ENCODE measurements around the gene PCDH17.

PCDH17 gene

DNA sequence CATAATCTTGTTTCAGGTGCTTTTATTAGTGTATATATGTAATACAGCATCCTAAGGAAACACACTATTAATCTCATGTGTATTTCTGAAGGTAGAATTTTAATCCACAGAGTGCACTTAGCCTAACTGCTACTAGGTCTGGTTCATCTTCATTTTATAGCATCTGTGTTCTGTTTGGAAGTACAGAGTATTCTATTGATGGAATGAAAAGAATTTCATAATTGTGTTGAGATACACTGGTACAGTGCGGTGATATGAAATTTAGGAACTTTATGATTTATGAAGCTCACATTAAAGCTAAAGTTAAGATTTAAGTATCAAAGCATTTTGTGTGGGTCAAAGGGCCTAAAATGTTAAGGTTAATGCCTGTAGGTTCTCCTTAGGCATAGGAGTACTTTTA is 6.0 kb downstream of the PCDH17 start:
- no peak overlapping the region for H3K27ac ChIP-seq
- H3K4me3 ChIP-seq (ENCODE audit: low read depth in 1 of 2, low read length in 1 of 2) = no peak overlapping the region
- H3K36me3 ChIP-seq = no peaks in the 10 kb centered on the region
- peaks cover 58% of the 10 kb centered on the region for H3K27me3 ChIP-seq
- TF ChIP-seq, protein P1, sequence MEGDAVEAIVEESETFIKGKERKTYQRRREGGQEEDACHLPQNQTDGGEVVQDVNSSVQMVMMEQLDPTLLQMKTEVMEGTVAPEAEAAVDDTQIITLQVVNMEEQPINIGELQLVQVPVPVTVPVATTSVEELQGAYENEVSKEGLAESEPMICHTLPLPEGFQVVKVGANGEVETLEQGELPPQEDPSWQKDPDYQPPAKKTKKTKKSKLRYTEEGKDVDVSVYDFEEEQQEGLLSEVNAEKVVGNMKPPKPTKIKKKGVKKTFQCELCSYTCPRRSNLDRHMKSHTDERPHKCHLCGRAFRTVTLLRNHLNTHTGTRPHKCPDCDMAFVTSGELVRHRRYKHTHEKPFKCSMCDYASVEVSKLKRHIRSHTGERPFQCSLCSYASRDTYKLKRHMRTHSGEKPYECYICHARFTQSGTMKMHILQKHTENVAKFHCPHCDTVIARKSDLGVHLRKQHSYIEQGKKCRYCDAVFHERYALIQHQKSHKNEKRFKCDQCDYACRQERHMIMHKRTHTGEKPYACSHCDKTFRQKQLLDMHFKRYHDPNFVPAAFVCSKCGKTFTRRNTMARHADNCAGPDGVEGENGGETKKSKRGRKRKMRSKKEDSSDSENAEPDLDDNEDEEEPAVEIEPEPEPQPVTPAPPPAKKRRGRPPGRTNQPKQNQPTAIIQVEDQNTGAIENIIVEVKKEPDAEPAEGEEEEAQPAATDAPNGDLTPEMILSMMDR (IDR thresholded peaks at IDR 0.05) = no peak
- H3K4me1 ChIP-seq (ENCODE audit: control insufficient read depth in 1 of 2, insufficient read depth in 1 of 2, low read depth in 1 of 2, low read length in 1 of 2) = no peaks in the 10 kb centered on the region
- H3K9me3 ChIP-seq = no peaks in the 10 kb centered on the region

DNA sequence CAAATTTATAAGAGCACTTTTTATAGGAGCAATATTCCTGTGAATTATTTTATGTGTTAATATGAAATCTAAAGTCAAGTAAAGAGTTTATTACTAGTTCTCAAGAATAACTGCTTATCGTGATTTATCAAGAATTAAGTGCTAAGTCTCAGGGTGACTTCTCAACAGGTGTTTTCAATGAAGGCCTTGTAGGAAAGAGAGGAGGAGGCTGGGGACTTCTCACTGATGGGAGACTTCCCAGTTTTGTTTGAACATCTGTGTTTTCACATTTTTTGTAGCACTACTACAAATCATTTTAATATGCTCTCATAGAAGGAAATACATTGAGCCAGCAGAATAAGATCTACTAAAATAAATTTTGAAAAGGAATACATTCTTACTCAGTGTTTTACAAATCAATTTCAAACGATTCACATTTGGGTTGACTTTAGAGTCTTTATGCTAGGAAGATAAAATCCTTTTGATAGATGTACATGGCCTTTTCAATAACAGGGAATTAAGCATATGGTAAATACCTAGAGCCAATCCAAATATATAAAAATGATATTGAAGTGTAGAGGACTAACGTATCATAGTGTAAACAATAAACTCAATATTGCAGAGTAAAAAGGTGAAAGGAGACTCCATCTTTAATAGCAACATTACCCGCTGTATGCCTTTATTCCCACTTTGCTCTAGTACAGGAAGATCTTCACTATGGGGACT is 6.8 kb downstream of the PCDH17 start:
- TF ChIP-seq, protein P1 (IDR thresholded peaks at IDR 0.05) = no peak
- H3K27ac ChIP-seq = no peak overlapping the region
- no peak overlapping the region for H3K4me3 ChIP-seq (ENCODE audit: low read depth in 1 of 2, low read length in 1 of 2)
- H3K4me1 ChIP-seq (ENCODE audit: control insufficient read depth in 1 of 2, insufficient read depth in 1 of 2, low read depth in 1 of 2, low read length in 1 of 2) = no peaks in the 10 kb centered on the region
- no peaks in the 10 kb centered on the region for H3K36me3 ChIP-seq
- no peaks in the 10 kb centered on the region for H3K9me3 ChIP-seq
- H3K27me3 ChIP-seq = peaks cover 49% of the 10 kb centered on the region

DNA sequence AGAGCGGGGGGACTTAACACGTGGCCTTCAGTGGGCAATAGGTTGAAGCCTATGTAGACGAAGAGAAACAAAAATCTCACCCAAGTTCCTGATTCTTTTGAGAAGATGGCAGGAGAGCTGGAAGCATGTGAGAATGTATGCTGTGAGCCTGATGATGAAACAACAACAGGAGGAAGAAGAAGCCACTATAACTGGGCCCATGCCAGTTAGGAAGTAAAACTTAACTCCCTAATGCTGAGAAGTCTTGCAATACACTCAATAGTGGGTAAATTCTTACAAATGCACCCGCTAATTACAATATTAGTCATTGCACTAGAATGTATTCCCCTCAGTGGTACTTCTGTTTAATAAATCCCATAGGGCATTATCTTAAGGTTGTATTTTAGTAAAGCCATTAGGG is 9.1 kb downstream of the PCDH17 start:
- Histone ChIP-seq H3K9me3 (no peaks in the 10 kb centered on the region), H3K36me3 (no peaks in the 10 kb centered on the region), H3K4me1 (ENCODE audit: control insufficient read depth in 1 of 2, insufficient read depth in 1 of 2, low read depth in 1 of 2, low read length in 1 of 2) (no peaks in the 10 kb centered on the region), H3K27ac (no peak overlapping the region), H3K4me3 (ENCODE audit: low read depth in 1 of 2, low read length in 1 of 2) (no peak overlapping the region), H3K27me3 (peaks cover 27% of the 10 kb centered on the region)
- TF ChIP-seq, protein P1 (IDR thresholded peaks at IDR 0.05) = no peak

DNA sequence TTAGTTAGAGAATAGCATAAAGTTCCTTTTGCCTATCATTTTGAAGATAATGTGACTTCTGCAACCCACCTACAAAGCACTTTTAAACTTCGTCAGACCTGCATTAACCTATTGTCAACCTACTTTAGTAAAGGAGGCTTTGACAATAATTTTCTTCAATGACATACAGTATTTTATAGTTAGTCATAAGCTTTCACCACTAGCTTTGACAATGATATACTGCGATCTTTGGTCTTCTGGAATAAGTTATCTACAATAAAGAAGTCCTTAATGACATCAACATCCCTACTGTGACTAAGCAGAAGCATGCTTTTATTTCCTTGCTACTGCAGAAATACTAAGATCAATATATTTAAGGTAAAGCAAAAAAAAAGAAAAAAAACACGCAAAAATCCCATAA is 9.5 kb downstream of the PCDH17 start:
- TF ChIP-seq, protein P1 (IDR thresholded peaks at IDR 0.05) = no peak
- no peak overlapping the region for H3K4me3 ChIP-seq (ENCODE audit: low read depth in 1 of 2, low read length in 1 of 2)
- no peaks in the 10 kb centered on the region for H3K4me1 ChIP-seq (ENCODE audit: control insufficient read depth in 1 of 2, insufficient read depth in 1 of 2, low read depth in 1 of 2, low read length in 1 of 2)
- H3K27me3 ChIP-seq = peaks cover 22% of the 10 kb centered on the region
- no peaks in the 10 kb centered on the region for H3K36me3 ChIP-seq
- no peaks in the 10 kb centered on the region for H3K9me3 ChIP-seq
- H3K27ac ChIP-seq = no peak overlapping the region

GRCh38 chr13:57644106-57644505 is 12.6 kb downstream of the PCDH17 start:
- no peaks in the 10 kb centered on the region for H3K36me3 ChIP-seq
- H3K27me3 ChIP-seq = no peaks in the 10 kb centered on the region
- H3K4me3 ChIP-seq (ENCODE audit: low read depth in 1 of 2, low read length in 1 of 2) = no peak overlapping the region
- H3K27ac ChIP-seq = no peak overlapping the region
- H3K4me1 ChIP-seq (ENCODE audit: control insufficient read depth in 1 of 2, insufficient read depth in 1 of 2, low read depth in 1 of 2, low read length in 1 of 2) = no peaks in the 10 kb centered on the region
- TF ChIP-seq, protein P1 (IDR thresholded peaks at IDR 0.05) = no peak
- H3K9me3 ChIP-seq = no peaks in the 10 kb centered on the region
